IgD-negative memory B cell (primary cell): Measurements from ENCODE around the gene SFXN4. TPM values are rescaled to one million over a fixed set of nuclear protein-coding genes. Genes with fewer than 3 reads are reported as not detected.
A peak's percentile ranks its signal among the peaks of the same experiment; 100 is the strongest.
"Not testable (repeated sequence)": the region's sequence is repeated elsewhere in the genome, so short reads cannot be mapped to it uniquely, and the experiment has no call there.

Source experiments
- H3K27ac Mint-ChIP-seq, 3 donors: one replicate each; pipeline ENCODE4 v1.8.0; 2020 to 2022; ENCODE audit warnings: mild to moderate bottlenecking in 3 of 3, mixed read lengths in 3 of 3, moderate library complexity in 1 of 3
- H3K27me3 Mint-ChIP-seq: one replicate; pipeline ENCODE4 v1.8.0; 2021; ENCODE audit warnings: mixed read lengths
- H3K36me3 Mint-ChIP-seq: one replicate; pipeline ENCODE4 v1.8.0; 2020; ENCODE audit warnings: mild to moderate bottlenecking, mixed read lengths
- H3K4me1 Mint-ChIP-seq, 3 donors: one replicate each; pipeline ENCODE4 v1.8.0; 2020 to 2022; ENCODE audit warnings: mixed read lengths in 3 of 3, mild to moderate bottlenecking in 1 of 3
- H3K4me3 Mint-ChIP-seq, 4 donors: one replicate each; pipeline ENCODE4 v1.8.0; 2020 to 2022; ENCODE audit warnings: mild to moderate bottlenecking in 4 of 4, mixed read lengths in 4 of 4, moderate library complexity in 3 of 4
- H3K9me3 Mint-ChIP-seq, 3 donors: one replicate each; pipeline ENCODE4 v1.8.0; 2020 to 2021; ENCODE audit warnings: mixed read lengths in 3 of 3, mild to moderate bottlenecking in 1 of 3
- polyA plus RNA-seq: library from polyadenylated mRNA; unstranded; fragments of 300-500 nt; fragmentation: Illumina TruSeq; gene quantifications from one replicate; pipeline ENCODE4 v1.2.3, GENCODE V29; 2021

SFXN4 gene
- polyA plus RNA-seq, 1 donor from 2014 or later: 22.2 TPM

DNA sequence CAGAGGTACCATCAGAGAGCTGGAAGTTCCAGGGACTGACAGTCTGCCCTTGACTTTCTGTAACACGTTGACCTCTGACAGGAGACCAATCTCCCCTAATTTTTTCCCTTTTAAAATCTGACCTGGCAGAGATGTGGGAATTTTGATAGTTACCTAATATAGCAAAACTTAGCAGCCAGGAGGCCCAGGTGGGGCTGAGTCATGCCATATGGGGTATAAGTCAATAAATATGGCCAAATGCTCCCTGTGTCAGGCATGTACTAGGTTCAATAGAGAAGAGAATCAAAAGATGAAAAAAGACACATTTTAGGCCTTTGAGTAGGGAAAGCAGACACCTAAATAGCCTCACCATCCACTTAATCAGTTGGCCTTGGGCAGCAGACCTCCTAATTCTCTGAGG, 35.7 kb upstream of the SFXN4 start:
- H3K27me3 Mint-ChIP-seq: peaks cover 2% of the 10 kb centered on the region
- peak overlapping the region in 1 of 3 donors; percentile 60 for H3K27ac Mint-ChIP-seq
- H3K4me1 Mint-ChIP-seq: peaks cover 7 to 10% (median 8%) of the 10 kb centered on the region in 3 donors

DNA sequence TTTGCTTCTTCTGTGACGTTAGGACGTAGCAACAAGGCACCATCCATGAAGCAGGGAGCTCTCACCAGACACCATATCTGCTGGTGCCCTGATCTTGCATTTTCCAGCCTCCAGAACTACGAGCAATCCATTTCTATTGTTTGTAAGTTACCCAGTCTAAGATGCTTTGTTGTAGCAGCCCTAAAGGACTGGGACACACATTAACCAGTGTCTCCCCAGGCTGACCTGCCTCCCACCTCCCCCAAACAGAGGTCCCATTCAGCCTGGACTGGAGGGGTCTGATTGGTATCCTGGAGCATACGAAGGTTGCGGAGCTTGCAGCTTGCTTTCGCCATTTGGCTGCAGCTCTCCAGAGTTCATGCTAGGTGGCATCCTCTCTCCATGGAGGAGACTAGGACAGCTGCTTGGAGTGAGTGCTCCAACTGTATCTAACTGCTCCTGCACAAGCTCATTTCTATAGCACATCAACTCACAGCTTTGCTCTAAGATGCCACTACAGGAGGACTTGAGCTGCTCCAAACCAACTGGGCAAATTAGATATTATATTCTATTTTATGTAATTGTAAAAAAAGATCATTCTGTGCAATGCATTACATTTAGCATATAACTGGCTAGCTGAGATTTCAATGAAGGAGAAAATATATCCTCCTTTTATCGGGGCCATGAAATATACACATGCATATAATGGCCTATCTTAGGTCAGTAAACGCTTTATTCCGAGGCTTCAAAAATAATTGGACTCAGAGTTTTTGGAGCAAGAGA, 33.9 kb upstream of the SFXN4 start:
- Mint-ChIP-seq H3K4me3 (no peak overlapping the region), H3K4me1 (peaks cover under 1 to 4% (median 3%) of the 10 kb centered on the region in 3 donors), H3K36me3 (no peaks in the 10 kb centered on the region), H3K9me3 (no peaks in the 10 kb centered on the region), H3K27ac (no peak overlapping the region), H3K27me3 (peaks cover 2% of the 10 kb centered on the region)

More for the DNA sequence above, 35.7 kb upstream of the SFXN4 start:
- no peaks in the 10 kb centered on the region for H3K9me3 Mint-ChIP-seq
- peak overlapping the region in 1 of 4 donors; percentile 55 for H3K4me3 Mint-ChIP-seq
- H3K36me3 Mint-ChIP-seq: no peaks in the 10 kb centered on the region

GRCh38 chr10:119198438-119198837, 32.9 kb upstream of the SFXN4 start:
- H3K27me3 Mint-ChIP-seq: peaks cover 2% of the 10 kb centered on the region
- peak overlapping the region in 1 of 4 donors; percentile 49 for H3K4me3 Mint-ChIP-seq
- peaks cover 0 to 4% (median 3%) of the 10 kb centered on the region in 3 donors for H3K4me1 Mint-ChIP-seq
- no peaks in the 10 kb centered on the region for H3K9me3 Mint-ChIP-seq
- no peaks in the 10 kb centered on the region for H3K36me3 Mint-ChIP-seq
- H3K27ac Mint-ChIP-seq: no peak overlapping the region

- Mint-ChIP-seq H3K9me3 (no peaks in the 10 kb centered on the region), H3K4me1 (peaks cover 0 to 4% (median 3%) of the 10 kb centered on the region in 3 donors), H3K27ac (no peak overlapping the region), H3K36me3 (no peaks in the 10 kb centered on the region), H3K27me3 (peaks cover 2% of the 10 kb centered on the region), H3K4me3 (no peak overlapping the region)
Measured at GRCh38 chr10:119197921-119198320, 32.4 kb upstream of the SFXN4 start.

DNA sequence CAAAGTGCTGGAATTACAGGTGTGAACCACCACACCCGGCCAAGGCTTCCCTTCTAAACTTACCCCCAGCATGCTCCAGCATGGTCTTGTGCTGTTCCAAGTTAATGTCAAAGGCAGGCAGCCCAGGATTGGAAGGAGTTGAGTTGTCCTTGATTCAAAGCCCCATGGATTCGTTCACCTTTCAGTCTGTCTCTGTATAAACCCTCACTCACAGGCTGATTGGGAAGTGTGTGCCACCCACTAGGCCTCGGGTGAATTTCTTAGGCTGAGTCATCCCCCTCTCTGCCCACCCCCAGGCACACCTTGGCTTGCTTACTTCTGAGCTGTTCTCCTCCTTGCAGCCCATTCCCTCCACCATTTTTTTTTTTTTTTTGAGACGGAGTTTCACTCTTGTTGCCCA, 26.4 kb upstream of the SFXN4 start:
- Mint-ChIP-seq H3K4me3 (no peak overlapping the region), H3K9me3 (no peaks in the 10 kb centered on the region), H3K36me3 (no peaks in the 10 kb centered on the region), H3K27ac (no peak overlapping the region), H3K27me3 (peaks cover 2% of the 10 kb centered on the region), H3K4me1 (peaks cover 7 to 9% (median 8%) of the 10 kb centered on the region in 3 donors)

DNA sequence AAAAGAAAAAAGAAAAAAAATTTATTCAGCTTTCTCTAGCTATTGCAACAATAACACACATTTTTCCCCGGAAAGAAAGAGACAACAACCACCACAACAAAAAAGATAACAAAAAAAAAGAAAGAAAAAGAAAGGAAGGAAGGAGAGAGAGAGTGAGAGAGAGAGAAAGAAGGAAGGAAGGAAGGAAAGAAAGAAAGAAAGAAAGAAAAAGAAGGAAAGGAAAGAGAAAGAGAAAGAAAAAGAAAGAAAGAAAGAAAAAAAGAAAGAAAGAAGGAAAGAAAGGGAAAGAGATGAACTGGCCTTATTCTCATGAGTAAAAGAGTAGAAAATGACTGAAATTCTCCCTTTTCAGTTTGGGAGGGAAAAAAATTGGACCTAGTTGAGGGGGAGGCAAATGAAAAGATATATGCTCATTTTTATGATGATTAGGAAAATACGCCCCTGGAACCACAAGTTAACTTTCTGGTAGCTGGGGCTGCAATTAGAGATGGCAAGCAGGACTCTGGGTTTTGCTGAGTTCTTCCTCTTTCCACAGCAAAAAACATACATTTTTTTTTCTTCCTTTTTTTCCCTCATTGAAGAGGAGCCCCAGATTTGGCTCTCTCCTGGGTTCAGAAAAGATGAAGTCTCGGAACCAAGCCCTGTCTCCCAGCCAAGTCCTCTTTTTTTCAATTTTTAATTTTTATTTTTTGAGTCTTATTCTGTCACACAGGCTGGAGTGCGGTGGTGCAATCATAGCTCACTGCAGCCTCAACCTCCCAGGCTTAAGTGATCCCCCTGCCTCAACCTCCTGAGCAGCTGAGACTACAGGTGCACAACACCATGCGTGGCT, 25.7 kb upstream of the SFXN4 start:
- Mint-ChIP-seq H3K36me3 (no peaks in the 10 kb centered on the region), H3K4me1 (peaks cover 7 to 9% (median 8%) of the 10 kb centered on the region in 3 donors), H3K27me3 (peaks cover 2% of the 10 kb centered on the region), H3K27ac (no peak overlapping the region), H3K9me3 (no peaks in the 10 kb centered on the region), H3K4me3 (no peak overlapping the region)

- Mint-ChIP-seq H3K36me3 (no peaks in the 10 kb centered on the region), H3K27ac (no peak overlapping the region), H3K27me3 (peaks cover 2% of the 10 kb centered on the region)
Measured at GRCh38 chr10:119190353-119190752, 24.8 kb upstream of the SFXN4 start.

GRCh38 chr10:119189811-119190282, 24.3 kb upstream of the SFXN4 start:
- H3K4me1 Mint-ChIP-seq: peaks cover 6 to 9% (median 7%) of the 10 kb centered on the region in 3 donors
- H3K9me3 Mint-ChIP-seq: no peaks in the 10 kb centered on the region
- H3K27me3 Mint-ChIP-seq: peaks cover 2% of the 10 kb centered on the region
- H3K27ac Mint-ChIP-seq: no peak overlapping the region
- H3K4me3 Mint-ChIP-seq: no peak overlapping the region
- no peaks in the 10 kb centered on the region for H3K36me3 Mint-ChIP-seq

More at GRCh38 chr10:119190353-119190752, 24.8 kb upstream of the SFXN4 start:
- Mint-ChIP-seq H3K4me3 (no peak overlapping the region), H3K9me3 (no peaks in the 10 kb centered on the region), H3K4me1 (peaks cover 7 to 9% (median 8%) of the 10 kb centered on the region in 3 donors)

GRCh38 chr10:119183664-119184412, 18.3 kb upstream of the SFXN4 start:
- peaks cover 0 to 2% (median 0%) of the 10 kb centered on the region in 3 donors for H3K4me1 Mint-ChIP-seq

DNA sequence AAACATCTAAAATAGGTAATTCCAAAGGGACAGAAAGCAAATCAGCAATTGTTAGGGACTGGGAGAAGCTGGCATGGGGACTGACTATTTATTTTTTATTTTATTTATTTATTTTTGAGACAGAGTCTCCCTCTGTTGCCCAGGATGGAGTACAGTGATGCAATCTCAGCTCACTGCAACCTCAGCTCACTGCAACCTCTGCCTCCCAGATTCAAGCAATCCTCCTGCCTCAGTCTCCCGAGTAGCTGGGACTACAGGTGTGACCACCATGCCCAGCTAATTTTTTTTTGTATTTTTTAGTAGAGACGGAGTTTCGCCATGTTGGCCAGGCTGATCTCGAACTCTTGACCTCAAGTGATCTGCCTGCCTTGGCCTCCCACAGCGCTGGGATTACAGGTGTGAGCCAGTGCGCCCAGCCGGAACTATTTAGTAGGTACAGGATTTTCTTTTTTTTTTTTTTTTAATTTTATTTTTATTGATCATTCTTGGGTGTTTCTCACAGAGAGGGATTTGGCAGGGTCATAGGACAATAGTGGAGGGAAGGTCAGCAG, 15.4 kb upstream of the SFXN4 start:
- not testable (repeated sequence) for H3K27me3 Mint-ChIP-seq, H3K9me3 Mint-ChIP-seq, H3K36me3 Mint-ChIP-seq, H3K4me3 Mint-ChIP-seq
- Mint-ChIP-seq H3K4me1 (peaks cover 3 to 19% (median 7%) of the 10 kb centered on the region in 3 donors), H3K27ac (peak overlapping the region in 1 of 3 donors; percentile 80)

More at GRCh38 chr10:119183664-119184412, 18.3 kb upstream of the SFXN4 start:
- peak overlapping the region in 1 of 4 donors; percentile 61 for H3K4me3 Mint-ChIP-seq
- H3K27ac Mint-ChIP-seq: no peak overlapping the region
- H3K9me3 Mint-ChIP-seq: no peaks in the 10 kb centered on the region
- no peaks in the 10 kb centered on the region for H3K36me3 Mint-ChIP-seq
- H3K27me3 Mint-ChIP-seq: no peaks in the 10 kb centered on the region

GRCh38 chr10:119178372-119179119, 13.0 kb upstream of the SFXN4 start, which contains the start of gene PRDX3:
TSS of gene PRDX3 (minus strand) at chr10:119178812. CDS start at chr10:119178790, 22 bp downstream.
- H3K9me3 Mint-ChIP-seq: no peaks in the 10 kb centered on the region
- peaks cover 2% of the 10 kb centered on the region for H3K36me3 Mint-ChIP-seq
- H3K4me1 Mint-ChIP-seq: peaks cover 10 to 24% (median 13%) of the 10 kb centered on the region in 3 donors
- peak within 1 kb of the TSS; percentile 93 to 95 (median 94) for H3K27ac Mint-ChIP-seq
- peak within 1 kb of the TSS; percentile 95 to 98 (median 96) for H3K4me3 Mint-ChIP-seq
- H3K27me3 Mint-ChIP-seq: no peaks in the 10 kb centered on the region

GRCh38 chr10:119177708-119178371, 12.3 kb upstream of the SFXN4 start:
- Mint-ChIP-seq H3K27me3 (no peaks in the 10 kb centered on the region), H3K4me3 (peak overlapping the region; percentile 95 to 98 (median 96)), H3K36me3 (peaks cover 2% of the 10 kb centered on the region), H3K27ac (peak overlapping the region; percentile 93 to 95 (median 94)), H3K9me3 (no peaks in the 10 kb centered on the region), H3K4me1 (peaks cover 10 to 24% (median 13%) of the 10 kb centered on the region in 3 donors)

GRCh38 chr10:119176166-119176565, 10.7 kb upstream of the SFXN4 start:
- Mint-ChIP-seq H3K4me1 (peaks cover 10 to 24% (median 13%) of the 10 kb centered on the region in 3 donors), H3K9me3 (no peaks in the 10 kb centered on the region), H3K36me3 (peaks cover 2% of the 10 kb centered on the region), H3K27ac (peak overlapping the region in 1 of 3 donors; percentile 33), H3K27me3 (no peaks in the 10 kb centered on the region), H3K4me3 (peak overlapping the region in 3 of 4 donors; percentile 23 to 96 (median 35))
